H9 (cell line): ENCODE results near the gene MR1. TPM values are rescaled to one million over a fixed set of nuclear protein-coding genes. Genes with fewer than 3 reads are reported as not detected.
A peak's percentile ranks its signal among the peaks of the same experiment; 100 is the strongest.

Experiments used
- DNase-seq: peaks from one replicate; pipeline ENCODE4 v3.0.0-alpha.2; 2017
- H2AFZ ChIP-seq: one replicate; pipeline ENCODE4 v1.6.1; 2013; ENCODE audit warnings: mild to moderate bottlenecking, low read length, control low read depth, moderate library complexity
- H2AK5ac ChIP-seq: 2 replicates; pipeline ENCODE4 v1.6.1; 2013; ENCODE audit warnings: low read length, control low read depth, mixed read lengths; ENCODE audit not compliant: insufficient read length
- H2BK120ac ChIP-seq: one replicate; pipeline ENCODE4 v1.6.1; 2013; ENCODE audit warnings: low read depth, mild to moderate bottlenecking, low read length, control low read depth, inconsistent platforms; ENCODE audit not compliant: poor library complexity, severe bottlenecking
- H2BK12ac ChIP-seq: 2 replicates; pipeline ENCODE4 v1.6.1; 2013; ENCODE audit warnings: low read length, control low read depth, mixed read lengths, low read depth; ENCODE audit not compliant: insufficient read length
- H2BK15ac ChIP-seq: 2 replicates; pipeline ENCODE4 v1.6.1; 2013; ENCODE audit warnings: low read depth, low read length, control low read depth
- H2BK20ac ChIP-seq: one replicate; pipeline ENCODE4 v1.6.1; 2013; ENCODE audit warnings: low read depth, mild to moderate bottlenecking, low read length, control low read depth, inconsistent platforms; ENCODE audit not compliant: poor library complexity, severe bottlenecking
- H2BK5ac ChIP-seq: 2 replicates; pipeline ENCODE4 v1.6.1; 2013; ENCODE audit warnings: low read length, control low read depth, mixed read lengths; ENCODE audit not compliant: insufficient read length
- H3K14ac ChIP-seq: 2 replicates; pipeline ENCODE4 v1.6.1; 2013; ENCODE audit warnings: low read length, control low read depth; ENCODE audit not compliant: insufficient read depth
- H3K18ac ChIP-seq: 2 replicates; pipeline ENCODE4 v1.6.1; 2013; ENCODE audit warnings: low read depth, mild to moderate bottlenecking, mixed read lengths, low read length, control low read depth; ENCODE audit not compliant: insufficient read length
- H3K23ac ChIP-seq: 2 replicates; pipeline ENCODE4 v1.6.1; 2013; ENCODE audit warnings: low read length, control low read depth, mixed read lengths, low read depth; ENCODE audit not compliant: insufficient read length
- H3K23me2 ChIP-seq: 2 replicates; pipeline ENCODE4 v1.6.1; 2013; ENCODE audit warnings: low read depth, mild to moderate bottlenecking, mixed read lengths, low read length, control low read depth; ENCODE audit not compliant: insufficient read length, poor library complexity, severe bottlenecking
- H3K27ac ChIP-seq: 2 replicates; pipeline ENCODE4 v1.5.1; 2013; ENCODE audit warnings: low read length, control low read depth, mixed read lengths, low read depth; ENCODE audit not compliant: insufficient read length
- H3K27me3 ChIP-seq: 2 replicates; pipeline ENCODE4 v1.6.1; 2013; ENCODE audit warnings: low read length, control low read depth, inconsistent platforms; ENCODE audit not compliant: insufficient read depth
- H3K4ac ChIP-seq: 2 replicates; pipeline ENCODE4 v1.6.1; 2013; ENCODE audit warnings: low read depth, mild to moderate bottlenecking, control low read depth, inconsistent platforms, low read length, moderate library complexity
- H3K4me1 ChIP-seq: 2 replicates; pipeline ENCODE4 v1.6.1; 2013; ENCODE audit warnings: low read length, control low read depth, inconsistent platforms; ENCODE audit not compliant: insufficient read depth
- H3K4me2 ChIP-seq: 2 replicates; pipeline ENCODE4 v1.6.1; 2013; ENCODE audit warnings: low read length, control low read depth, mixed read lengths; ENCODE audit not compliant: insufficient read length, insufficient read depth
- H3K56ac ChIP-seq: 2 replicates; pipeline ENCODE4 v1.6.1; 2013; ENCODE audit warnings: low read depth, mild to moderate bottlenecking, mixed read lengths, low read length, control low read depth; ENCODE audit not compliant: insufficient read length
- H3K79me1 ChIP-seq: 2 replicates; pipeline ENCODE4 v1.6.1; 2013; ENCODE audit warnings: low read depth, mild to moderate bottlenecking, moderate library complexity, low read length, control low read depth, inconsistent platforms; ENCODE audit not compliant: insufficient read depth, poor library complexity, severe bottlenecking
- H3K79me2 ChIP-seq: 2 replicates; pipeline ENCODE4 v1.6.1; 2013; ENCODE audit warnings: low read length, control low read depth, inconsistent platforms; ENCODE audit not compliant: insufficient read depth
- H3K9ac ChIP-seq: 2 replicates; pipeline ENCODE4 v1.6.1; 2013; ENCODE audit warnings: low read length, control low read depth, mixed read lengths; ENCODE audit not compliant: insufficient read length; ENCODE audit errors: extremely low read depth
- H3K9me3 ChIP-seq: one replicate; pipeline ENCODE4 v1.6.1; 2013; ENCODE audit warnings: low read depth, low read length, inconsistent platforms; ENCODE audit not compliant: control insufficient read depth
- H3T11ph ChIP-seq: one replicate; pipeline ENCODE4 v1.6.1; 2013; ENCODE audit warnings: mild to moderate bottlenecking, low read length, control low read depth, inconsistent platforms
- H4K20me1 ChIP-seq: one replicate; pipeline ENCODE4 v1.6.1; 2013; ENCODE audit not compliant: control insufficient read depth, insufficient read length, insufficient read depth
- H4K5ac ChIP-seq: 2 replicates; pipeline ENCODE4 v1.6.1; 2013; ENCODE audit warnings: low read depth, mild to moderate bottlenecking, mixed read lengths, low read length, control low read depth; ENCODE audit not compliant: insufficient read length
- H4K8ac ChIP-seq: replicated peaks from 2 replicates; pipeline ENCODE4 v1.6.1; 2013; ENCODE audit warnings: low read length, control low read depth, mixed read lengths, low read depth; ENCODE audit not compliant: insufficient read length
- H4K91ac ChIP-seq: 2 replicates; pipeline ENCODE4 v1.6.1; 2013; ENCODE audit warnings: low read depth, mild to moderate bottlenecking, moderate library complexity, mixed read lengths, low read length, control low read depth; ENCODE audit not compliant: insufficient read length
- H3K27ac Mint-ChIP-seq, 3 experiments: 2 replicates in 2 of 3; 3 replicates in 1 of 3; pipeline ENCODE4 v1.8.0; 2020 to 2021; ENCODE audit warnings: mixed read lengths in 3 of 3, mild to moderate bottlenecking in 1 of 3, moderate library complexity in 1 of 3
- H3K27me3 Mint-ChIP-seq: 2 replicates; pipeline ENCODE4 v1.8.0; 2021; ENCODE audit warnings: low read depth, mild to moderate bottlenecking, moderate library complexity, mixed read lengths
- H3K36me3 Mint-ChIP-seq, 3 experiments: 2 replicates in 2 of 3; 3 replicates in 1 of 3; pipeline ENCODE4 v1.8.0; 2020 to 2021; ENCODE audit warnings: low read depth in 3 of 3, mixed read lengths in 3 of 3; ENCODE audit not compliant: insufficient read depth in 1 of 3
- H3K4me1 Mint-ChIP-seq, 2 experiments: 2 replicates each; pipeline ENCODE4 v1.8.0; 2020; ENCODE audit warnings: mixed read lengths in 2 of 2
- H3K4me3 Mint-ChIP-seq, 2 experiments: 2 replicates in 1 of 2; 3 replicates in 1 of 2; pipeline ENCODE4 v1.8.0; 2020 to 2021; ENCODE audit warnings: mild to moderate bottlenecking in 2 of 2, mixed read lengths in 2 of 2, moderate library complexity in 1 of 2
- H3K9me3 Mint-ChIP-seq, 2 experiments: 2 replicates in 1 of 2; 3 replicates in 1 of 2; pipeline ENCODE4 v1.8.0; 2020; ENCODE audit warnings: mild to moderate bottlenecking in 2 of 2, mixed read lengths in 2 of 2, moderate library complexity in 1 of 2
- WGBS: extraction: QIAGEN DNeasy Blood & Tissue Kit; methylation state at CpG from one replicate; pipeline ENCODE4 v1.1.7; 2013; ENCODE audit warnings: missing lambda C conversion rate, low lambda C conversion rate, mixed read lengths; ENCODE audit not compliant: insufficient read length; ENCODE audit errors: extremely low coverage; 5-methylcytosine and 5-hydroxymethylcytosine counted together
- total RNA-seq: library from RNA; stranded (reverse); gene quantifications from 2 replicates; pipeline ENCODE4 v1.2.1, GENCODE V29; 2021
- TF ChIP-seq, protein P1 (sequence below): fragments of 200-600 bp; sonication (generic); conservative IDR thresholded peaks from 3 replicates; pipeline ENCODE4 v1.8.0; 2021; ENCODE audit warnings: antibody characterized with exemption, mild to moderate bottlenecking

Gene MR1
- total RNA-seq, 1 experiment from 2014 or later: 0.02 TPM

DNA sequence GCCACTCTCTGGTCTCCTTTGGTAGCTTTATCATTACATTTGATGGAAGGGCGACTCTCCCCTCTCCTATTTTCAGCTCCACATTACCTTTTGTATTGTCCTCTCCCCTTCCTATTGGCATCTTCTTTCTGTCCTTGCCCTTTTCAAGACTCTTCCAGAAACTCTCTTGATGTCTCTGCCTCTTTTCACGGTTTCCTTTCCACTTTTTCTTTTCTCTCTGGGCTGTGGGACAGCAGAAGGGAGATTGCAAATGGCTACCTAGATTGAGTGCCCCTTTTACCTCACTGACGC lies 72.2 kb downstream of the MR1 start:
- no peak overlapping the region for H2BK12ac ChIP-seq
- no peak overlapping the region for H3K9ac ChIP-seq
- no peak overlapping the region for H3K27ac ChIP-seq
- H3K23me2 ChIP-seq: peaks cover 9% of the 10 kb centered on the region
- peak overlapping the region; percentile 45; the same call in 1 of the 2 replicates for H3K14ac ChIP-seq
- H3K27me3 ChIP-seq: peaks cover 21% of the 10 kb centered on the region; the same call in 1 of the 2 replicates
- H4K8ac ChIP-seq: no peak overlapping the region
- H3K36me3 Mint-ChIP-seq: no peaks in the 10 kb centered on the region; a peak in 2 of 7 replicates
- no peak overlapping the region for H4K5ac ChIP-seq
- H4K91ac ChIP-seq: no peak overlapping the region
- WGBS: no CpG with 5 or more reads among the region's 3 CpGs
- no peak overlapping the region for H3K4ac ChIP-seq
- no peak overlapping the region for H2BK20ac ChIP-seq
- DNase-seq: no peak
- TF ChIP-seq, protein P1, sequence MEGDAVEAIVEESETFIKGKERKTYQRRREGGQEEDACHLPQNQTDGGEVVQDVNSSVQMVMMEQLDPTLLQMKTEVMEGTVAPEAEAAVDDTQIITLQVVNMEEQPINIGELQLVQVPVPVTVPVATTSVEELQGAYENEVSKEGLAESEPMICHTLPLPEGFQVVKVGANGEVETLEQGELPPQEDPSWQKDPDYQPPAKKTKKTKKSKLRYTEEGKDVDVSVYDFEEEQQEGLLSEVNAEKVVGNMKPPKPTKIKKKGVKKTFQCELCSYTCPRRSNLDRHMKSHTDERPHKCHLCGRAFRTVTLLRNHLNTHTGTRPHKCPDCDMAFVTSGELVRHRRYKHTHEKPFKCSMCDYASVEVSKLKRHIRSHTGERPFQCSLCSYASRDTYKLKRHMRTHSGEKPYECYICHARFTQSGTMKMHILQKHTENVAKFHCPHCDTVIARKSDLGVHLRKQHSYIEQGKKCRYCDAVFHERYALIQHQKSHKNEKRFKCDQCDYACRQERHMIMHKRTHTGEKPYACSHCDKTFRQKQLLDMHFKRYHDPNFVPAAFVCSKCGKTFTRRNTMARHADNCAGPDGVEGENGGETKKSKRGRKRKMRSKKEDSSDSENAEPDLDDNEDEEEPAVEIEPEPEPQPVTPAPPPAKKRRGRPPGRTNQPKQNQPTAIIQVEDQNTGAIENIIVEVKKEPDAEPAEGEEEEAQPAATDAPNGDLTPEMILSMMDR: no peak
- peaks cover 76% of the 10 kb centered on the region for H3K27me3 Mint-ChIP-seq
- no peaks in the 10 kb centered on the region for H3K9me3 ChIP-seq
- H3K79me2 ChIP-seq: no peaks in the 10 kb centered on the region
- H3K4me3 Mint-ChIP-seq: peak overlapping the region; percentile 72 to 84
- H2BK5ac ChIP-seq: no peak overlapping the region
- no peak overlapping the region for H2BK15ac ChIP-seq
- peak overlapping the region; percentile 26 to 86 (median 47); a peak in 3 of 7 replicates for H3K27ac Mint-ChIP-seq
- peaks cover 7% of the 10 kb centered on the region; the same call in 1 of the 2 replicates for H3K4me1 ChIP-seq
- H3K18ac ChIP-seq: peak overlapping the region; percentile 54
- no peaks in the 10 kb centered on the region for H3K79me1 ChIP-seq
- no peak overlapping the region for H3T11ph ChIP-seq
- peaks cover 72 to 76% of the 10 kb centered on the region in 2 experiments for H3K4me1 Mint-ChIP-seq
- no peak overlapping the region for H3K56ac ChIP-seq
- H3K9me3 Mint-ChIP-seq: no peaks in the 10 kb centered on the region; a peak in 1 of 5 replicates
- H3K23ac ChIP-seq: no peak overlapping the region
- no peak overlapping the region for H2BK120ac ChIP-seq
- peak overlapping the region; percentile 27 for H3K4me2 ChIP-seq
- H4K20me1 ChIP-seq: no peaks in the 10 kb centered on the region
- H2AK5ac ChIP-seq: no peak overlapping the region
- no peak overlapping the region for H2AFZ ChIP-seq
